ENCODE data around the gene PSG7.
"Not testable (repeated sequence)": the region's sequence is repeated elsewhere in the genome, so short reads cannot be mapped to it uniquely, and the experiment has no call there.

DNA sequence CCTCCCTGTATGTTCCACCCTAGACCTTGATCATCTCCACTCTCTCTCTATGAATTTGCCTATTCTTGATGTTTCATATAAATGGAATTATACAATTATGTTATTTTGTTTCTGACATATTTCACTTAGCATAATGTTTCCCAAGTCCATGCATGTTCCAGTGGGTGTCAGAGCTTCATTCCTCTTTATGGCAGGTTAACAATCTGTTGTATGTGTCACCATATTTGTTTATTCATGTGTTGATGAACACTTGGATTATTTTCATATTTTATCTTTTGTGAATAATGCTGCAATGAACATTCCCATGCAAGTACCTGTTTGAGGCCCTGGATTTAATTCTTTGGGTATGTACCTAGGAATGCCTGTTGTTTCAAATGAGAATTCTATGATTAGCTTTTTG lies 16.0 kb downstream of the PSG7 start:
- TF ChIP-seq SUZ12 (IDR thresholded peaks at IDR 0.05); ARNT (IDR thresholded peaks at IDR 0.05); SP1 (IDR thresholded peaks at IDR 0.05); TARDBP (IDR thresholded peaks at IDR 0.05); ZNF384 (IDR thresholded peaks at IDR 0.05); FOXM1 (IDR thresholded peaks at IDR 0.05; ENCODE audit: borderline replicate concordance); ELF4 (IDR thresholded peaks at IDR 0.05); CTBP1 (IDR thresholded peaks at IDR 0.05; ENCODE audit: borderline replicate concordance); FOXA1 (IDR thresholded peaks at IDR 0.05); L3MBTL2 (conservative IDR thresholded peaks at IDR 0.05); FOXK2 (IDR thresholded peaks at IDR 0.05); BHLHE40 (IDR thresholded peaks at IDR 0.05; ENCODE audit: borderline replicate concordance); NFRKB (IDR thresholded peaks at IDR 0.05): not testable (repeated sequence)

All from HEK293T (cell line).